ENCODE results near the gene MANSC4.

Gene MANSC4

DNA sequence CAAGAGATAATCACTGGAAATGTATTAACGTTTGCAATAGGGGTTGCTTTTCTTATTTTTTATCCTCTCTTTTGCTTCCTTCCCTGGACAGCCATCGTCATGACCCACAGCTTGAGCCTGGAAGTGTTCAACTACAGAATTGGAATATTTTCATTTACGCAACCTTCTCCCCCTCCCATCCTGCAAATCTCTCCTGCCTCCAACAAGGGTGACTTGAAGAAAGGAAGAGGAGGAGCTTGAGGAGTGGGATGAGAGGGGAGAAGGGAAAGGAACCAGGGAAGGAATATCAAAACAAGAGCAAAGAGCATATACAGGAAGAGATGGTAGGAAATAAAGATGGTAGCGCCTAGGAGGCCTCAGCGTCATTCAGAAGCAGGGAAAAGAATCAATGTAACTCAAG is 1.6 kb upstream of the MANSC4 start:
- Mint-ChIP-seq H3K27ac (no peak overlapping the region), H3K27me3 (no peaks in the 10 kb centered on the region), H3K9me3 (no peaks in the 10 kb centered on the region), H3K4me1 (peaks cover 56% of the 10 kb centered on the region), H3K4me3 (peak overlapping the region; percentile 83 to 85)
- DNase-seq, result no peak
- no peak for ATAC-seq

DNA sequence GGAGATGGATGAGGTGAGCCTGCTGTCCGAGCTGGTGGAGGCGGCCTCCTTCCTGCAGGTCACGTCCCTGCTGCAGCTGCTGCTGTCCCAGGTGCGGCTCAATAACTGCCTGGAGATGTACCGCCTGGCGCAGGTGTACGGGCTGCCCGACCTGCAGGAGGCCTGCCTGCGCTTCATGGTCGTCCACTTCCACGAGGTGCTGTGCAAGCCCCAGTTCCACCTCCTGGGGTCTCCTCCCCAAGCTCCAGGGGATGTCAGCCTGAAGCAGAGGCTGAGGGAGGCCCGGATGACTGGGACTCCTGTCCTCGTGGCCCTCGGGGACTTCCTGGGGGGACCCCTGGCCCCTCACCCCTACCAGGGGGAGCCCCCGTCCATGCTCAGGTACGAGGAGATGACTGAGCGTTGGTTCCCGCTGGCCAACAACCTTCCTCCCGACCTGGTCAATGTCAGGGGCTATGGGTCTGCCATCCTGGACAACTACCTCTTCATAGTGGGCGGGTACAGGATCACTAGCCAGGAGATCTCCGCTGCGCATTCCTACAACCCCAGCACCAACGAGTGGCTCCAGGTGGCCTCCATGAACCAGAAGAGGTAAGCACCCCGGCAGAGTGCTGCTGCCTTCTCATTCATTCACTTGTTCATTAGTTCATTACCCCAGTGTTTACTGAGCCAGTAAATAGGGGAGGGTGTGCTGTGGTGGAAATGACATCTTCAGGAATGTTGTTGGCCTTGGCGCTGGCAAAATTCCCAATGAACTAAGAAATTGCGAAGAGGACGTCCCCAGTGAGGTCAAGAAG is 774 bp upstream of the MANSC4 start:
- Mint-ChIP-seq H3K4me3 (peak overlapping the region; percentile 83 to 85), H3K9me3 (no peaks in the 10 kb centered on the region), H3K4me1 (peaks cover 49% of the 10 kb centered on the region), H3K27me3 (no peaks in the 10 kb centered on the region), H3K27ac (peak overlapping the region; percentile 85)
- DNase-seq (peak in 1 of 2 donors; percentile 66), ATAC-seq (peak; percentile 71)

DNA sequence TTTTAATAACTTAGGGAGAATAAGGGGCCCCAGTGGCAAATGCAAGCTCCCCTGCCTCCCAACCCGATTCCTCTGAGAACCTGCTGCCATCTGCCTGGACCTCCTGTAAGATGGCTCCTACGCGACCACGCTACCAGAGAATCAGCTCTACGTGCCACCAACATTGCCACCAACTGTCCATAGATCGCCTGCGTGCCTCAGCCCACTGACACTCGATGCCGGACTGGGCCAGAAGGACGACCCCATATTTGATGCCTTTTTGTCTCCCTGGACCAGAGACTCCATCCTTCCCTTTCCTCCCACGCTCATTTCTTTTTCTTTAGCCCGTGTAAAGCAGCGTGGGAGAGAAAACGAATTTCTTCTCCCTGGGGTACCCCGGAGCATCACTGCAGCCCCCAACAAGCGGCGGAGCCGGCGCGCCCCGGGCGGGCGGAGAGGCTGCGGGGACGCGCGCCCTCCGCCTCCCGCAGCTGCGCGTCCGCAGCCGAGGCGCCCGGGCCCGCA is 568 bp downstream of the MANSC4 start:
- Mint-ChIP-seq H3K4me3 (peak overlapping the region; percentile 83 to 88), H3K9me3 (no peaks in the 10 kb centered on the region), H3K27ac (peak overlapping the region; percentile 82 to 94), H3K4me1 (peaks cover 38% of the 10 kb centered on the region), H3K27me3 (no peaks in the 10 kb centered on the region)
- peak; percentile 63 for ATAC-seq
- DNase-seq, result no peak

DNA sequence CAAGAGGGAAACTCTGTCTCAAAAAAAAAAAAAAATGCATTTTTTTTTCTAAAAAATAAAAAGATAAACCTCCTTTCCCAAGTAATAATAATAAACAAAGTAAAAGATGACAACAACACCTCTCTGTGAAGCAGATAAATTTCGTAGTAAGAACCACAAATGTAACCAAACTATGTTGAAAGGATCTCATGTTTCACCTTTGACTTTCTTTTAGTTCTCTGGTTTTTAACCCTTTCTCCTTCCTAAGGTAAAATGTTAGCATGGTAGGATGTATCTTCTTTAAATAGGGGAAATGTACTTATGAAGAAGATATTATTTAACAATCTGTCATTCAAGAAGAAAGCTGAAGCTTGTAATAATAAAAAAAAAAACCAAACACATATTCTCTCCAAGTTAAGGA is 1.8 kb downstream of the MANSC4 start:
- peaks cover 37% of the 10 kb centered on the region for H3K4me1 Mint-ChIP-seq
- no peaks in the 10 kb centered on the region for H3K9me3 Mint-ChIP-seq
- no peak for ATAC-seq
- no peak for DNase-seq
- H3K4me3 Mint-ChIP-seq, result peak overlapping the region in 1 of 2 donors; percentile 17
- H3K27ac Mint-ChIP-seq, result no peak overlapping the region
- H3K27me3 Mint-ChIP-seq, result no peaks in the 10 kb centered on the region

DNA sequence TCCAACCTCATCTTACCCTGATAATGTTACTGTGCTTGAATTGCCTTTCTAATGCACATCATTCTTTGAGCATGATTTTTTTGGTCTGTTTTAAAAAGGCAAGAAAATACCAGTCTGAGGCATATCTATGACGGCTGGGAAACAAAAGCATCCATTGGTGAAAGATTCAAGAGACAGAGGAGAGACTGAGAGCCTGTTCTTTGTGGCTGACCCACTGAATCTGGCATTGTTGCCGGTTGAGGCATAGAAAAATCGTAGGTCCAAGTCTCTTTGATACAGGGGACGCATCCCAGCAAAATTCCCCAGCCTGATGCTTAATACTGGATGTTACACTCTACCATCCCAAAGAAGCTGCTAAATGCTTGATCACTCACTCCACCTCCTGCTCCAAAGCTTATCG is 2.9 kb downstream of the MANSC4 start:
- no peaks in the 10 kb centered on the region for H3K9me3 Mint-ChIP-seq
- H3K27me3 Mint-ChIP-seq, result no peaks in the 10 kb centered on the region
- ATAC-seq (no peak), DNase-seq (no peak)
- H3K27ac Mint-ChIP-seq, result no peak overlapping the region
- peaks cover 34% of the 10 kb centered on the region for H3K4me1 Mint-ChIP-seq
- H3K4me3 Mint-ChIP-seq, result no peak overlapping the region

DNA sequence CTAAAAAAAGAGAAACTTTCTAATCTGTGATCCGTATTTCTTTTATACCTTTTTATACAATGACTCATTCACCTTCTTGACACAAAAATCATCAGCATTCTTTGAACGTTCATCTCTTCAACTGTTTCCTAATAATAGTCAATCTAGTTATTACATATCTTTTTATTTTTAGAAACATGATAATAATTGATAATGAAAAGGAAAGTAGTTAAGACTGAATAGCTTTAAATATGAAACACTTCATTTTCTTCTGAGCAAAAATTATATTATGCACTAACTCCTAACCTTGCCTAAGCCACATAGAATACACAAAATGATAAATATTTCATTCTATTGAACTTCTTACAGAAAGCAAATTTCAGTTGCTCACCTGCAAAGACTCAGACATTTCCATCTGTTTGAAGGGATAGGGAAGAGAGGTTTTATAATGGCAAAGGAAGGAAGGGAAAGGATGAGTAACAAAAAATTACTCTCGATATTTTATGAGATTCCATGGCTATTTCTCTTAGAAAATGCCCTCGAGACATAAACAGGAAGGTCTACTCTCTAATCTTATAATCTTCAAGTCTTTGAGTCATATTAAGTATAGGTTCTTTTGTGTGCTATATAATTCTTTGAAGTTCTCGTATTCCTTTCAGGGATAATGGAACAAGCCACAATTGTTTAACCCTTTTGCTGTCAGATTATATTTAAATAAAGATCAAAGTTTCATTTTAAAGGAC is 7.5 kb downstream of the MANSC4 start:
- no peak for ATAC-seq

DNA sequence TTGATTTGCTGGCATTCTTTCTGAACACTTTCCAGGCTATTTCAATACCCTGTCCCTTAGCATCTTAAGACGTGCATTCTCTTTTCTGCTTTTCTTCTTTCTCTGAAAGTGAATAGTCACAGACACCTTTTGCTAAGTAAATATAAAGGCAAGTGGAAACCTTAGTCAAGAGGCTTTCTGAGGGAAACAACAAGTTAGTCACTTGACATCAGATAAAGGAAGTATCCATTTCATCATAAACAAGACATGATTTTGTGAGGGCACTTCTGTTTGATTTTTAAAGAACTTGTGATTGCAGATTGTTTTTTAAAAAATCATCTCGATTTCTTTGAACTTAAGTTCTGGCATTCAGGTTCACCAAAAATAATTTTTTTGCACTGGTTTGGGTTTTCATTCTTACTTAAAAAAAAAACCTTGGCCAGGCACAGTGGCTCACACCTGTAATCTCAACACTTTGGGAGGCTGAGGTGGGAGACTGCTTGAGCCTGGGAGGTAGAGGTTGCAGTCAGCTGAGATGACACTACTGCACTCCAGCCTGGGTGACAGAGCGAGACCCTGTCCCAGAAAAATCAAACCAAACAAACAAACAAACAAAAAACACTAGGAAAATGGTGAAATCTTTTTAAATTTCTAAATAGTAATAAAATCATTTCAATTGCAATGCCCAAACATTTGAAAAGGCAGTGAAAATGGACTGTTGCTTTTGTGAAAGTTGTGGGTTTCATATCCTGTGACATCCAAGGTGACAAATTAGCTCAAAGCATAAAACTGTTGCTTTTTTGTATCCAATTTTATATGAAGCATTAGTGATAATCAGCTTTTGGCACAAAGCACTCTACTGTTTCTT is 8.3 kb downstream of the MANSC4 start:
- no peak overlapping the region for H3K4me3 Mint-ChIP-seq
- H3K27me3 Mint-ChIP-seq, result no peaks in the 10 kb centered on the region
- H3K9me3 Mint-ChIP-seq, result no peaks in the 10 kb centered on the region
- no peak overlapping the region for H3K27ac Mint-ChIP-seq
- ATAC-seq (no peak), DNase-seq (no peak)
- H3K4me1 Mint-ChIP-seq, result peaks cover 18% of the 10 kb centered on the region

More for the DNA sequence above, 7.5 kb downstream of the MANSC4 start:
- Mint-ChIP-seq H3K4me1 (peaks cover 18% of the 10 kb centered on the region), H3K27me3 (no peaks in the 10 kb centered on the region), H3K27ac (no peak overlapping the region), H3K9me3 (no peaks in the 10 kb centered on the region), H3K4me3 (no peak overlapping the region)
- no peak for DNase-seq

DNA sequence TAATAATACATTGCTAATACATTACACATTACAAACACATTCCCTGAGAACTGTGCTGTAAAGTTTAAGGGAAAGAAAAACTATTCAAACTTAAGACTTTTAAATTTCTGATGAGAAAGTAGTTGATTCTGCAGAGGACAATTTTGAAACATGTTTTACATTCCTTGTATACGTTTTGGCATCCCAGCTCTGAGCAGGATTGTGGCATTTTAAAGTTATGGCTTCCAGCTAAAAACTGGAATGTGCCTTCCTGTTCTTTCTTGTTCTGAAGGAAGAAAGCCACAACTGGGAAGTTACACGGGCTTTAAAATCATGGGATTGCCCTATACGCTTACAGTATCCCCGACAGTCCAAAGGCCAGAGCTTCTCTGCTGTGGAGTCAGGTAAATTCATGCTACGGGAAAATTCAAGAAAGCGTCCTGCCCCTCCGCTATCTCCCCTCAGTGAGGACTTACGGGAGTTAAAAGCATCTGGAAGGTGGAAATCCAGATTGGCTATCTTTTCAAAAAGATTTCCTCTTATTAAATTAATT is 10.8 kb downstream of the MANSC4 start:
- no peak for DNase-seq
- Mint-ChIP-seq H3K9me3 (no peaks in the 10 kb centered on the region), H3K4me1 (peaks cover 18% of the 10 kb centered on the region), H3K4me3 (no peak overlapping the region), H3K27ac (no peak overlapping the region), H3K27me3 (no peaks in the 10 kb centered on the region)
- no peak for ATAC-seq

DNA sequence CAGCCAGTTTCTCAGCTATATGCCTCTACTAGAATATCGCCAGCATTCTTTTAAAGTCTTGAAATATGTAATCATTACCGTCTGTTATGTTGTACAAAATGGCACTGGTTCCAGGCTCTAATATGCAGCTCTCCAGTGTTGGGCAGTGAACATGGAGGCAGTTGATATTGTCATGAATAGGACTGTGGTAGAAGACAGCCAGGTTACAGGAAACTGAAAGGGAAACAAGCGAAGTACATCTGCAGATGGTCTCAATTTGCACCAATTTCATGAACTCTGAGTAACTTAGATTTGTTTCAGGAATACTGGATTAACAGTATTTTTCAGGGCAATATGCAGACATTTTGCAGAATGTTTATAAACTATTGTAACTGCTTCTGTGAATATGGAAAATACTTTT is 13.4 kb downstream of the MANSC4 start:
- ATAC-seq, result no peak
- Mint-ChIP-seq H3K27me3 (no peaks in the 10 kb centered on the region), H3K27ac (no peak overlapping the region), H3K4me1 (peaks cover 16% of the 10 kb centered on the region), H3K9me3 (no peaks in the 10 kb centered on the region), H3K4me3 (no peak overlapping the region)
- no peak for DNase-seq

DNA sequence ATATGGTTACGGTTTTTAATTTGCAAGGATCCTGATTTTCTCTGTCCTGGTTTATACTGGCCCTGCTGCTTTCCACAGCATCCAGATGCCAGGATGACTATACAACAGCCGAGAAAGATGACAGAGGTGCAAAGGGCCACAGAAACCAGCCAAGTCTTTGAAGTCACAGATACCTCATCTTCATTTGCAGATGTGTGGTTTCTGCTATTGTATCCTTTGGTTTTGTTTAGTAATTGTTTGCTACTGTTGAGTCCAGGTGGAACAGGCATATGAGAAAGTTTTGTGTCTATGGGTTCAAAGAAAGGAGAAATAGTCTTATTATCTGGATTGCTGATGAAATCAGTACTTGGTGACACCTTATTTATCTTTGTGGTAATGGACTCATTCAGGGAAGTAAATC is 17.3 kb downstream of the MANSC4 start:
- ATAC-seq (peak; percentile 97), DNase-seq (peak in 1 of 2 donors; percentile 62)
- H3K4me1 Mint-ChIP-seq, result peaks cover 9% of the 10 kb centered on the region
- H3K27ac Mint-ChIP-seq, result no peak overlapping the region
- H3K4me3 Mint-ChIP-seq, result no peak overlapping the region
- H3K27me3 Mint-ChIP-seq, result no peaks in the 10 kb centered on the region
- H3K9me3 Mint-ChIP-seq, result no peaks in the 10 kb centered on the region

DNA sequence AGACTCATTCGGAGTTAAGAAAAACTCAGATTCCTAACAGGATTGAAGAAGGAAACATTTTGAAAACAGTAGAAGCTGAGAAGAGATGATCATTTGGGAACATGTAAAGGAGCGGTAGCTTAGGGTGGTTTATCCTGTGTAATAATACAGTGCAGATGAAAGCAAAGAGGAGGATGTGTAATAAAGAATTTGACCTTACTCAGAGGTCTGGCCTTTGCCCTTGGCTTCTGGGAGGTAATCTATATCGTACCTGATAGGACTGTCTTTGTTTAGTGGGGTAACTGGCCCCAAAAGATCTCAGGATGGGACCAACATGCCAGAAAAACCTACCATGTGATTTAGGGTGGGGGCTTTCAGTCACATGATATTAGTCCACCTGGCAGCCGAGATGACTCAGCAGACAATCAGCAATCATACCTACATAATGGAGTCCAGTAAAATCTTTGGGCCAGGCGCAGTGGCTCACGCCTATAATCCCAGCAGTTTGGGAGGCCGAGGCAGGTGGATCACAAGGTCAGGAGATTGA is 23.3 kb downstream of the MANSC4 start:
- no peak for ATAC-seq
- H3K4me3 Mint-ChIP-seq, result no peak overlapping the region
- peak overlapping the region in 1 of 2 donors; percentile 12 for H3K27ac Mint-ChIP-seq
- DNase-seq, result no peak
- H3K27me3 Mint-ChIP-seq, result no peaks in the 10 kb centered on the region
- no peaks in the 10 kb centered on the region for H3K4me1 Mint-ChIP-seq
- H3K9me3 Mint-ChIP-seq, result no peaks in the 10 kb centered on the region

DNA sequence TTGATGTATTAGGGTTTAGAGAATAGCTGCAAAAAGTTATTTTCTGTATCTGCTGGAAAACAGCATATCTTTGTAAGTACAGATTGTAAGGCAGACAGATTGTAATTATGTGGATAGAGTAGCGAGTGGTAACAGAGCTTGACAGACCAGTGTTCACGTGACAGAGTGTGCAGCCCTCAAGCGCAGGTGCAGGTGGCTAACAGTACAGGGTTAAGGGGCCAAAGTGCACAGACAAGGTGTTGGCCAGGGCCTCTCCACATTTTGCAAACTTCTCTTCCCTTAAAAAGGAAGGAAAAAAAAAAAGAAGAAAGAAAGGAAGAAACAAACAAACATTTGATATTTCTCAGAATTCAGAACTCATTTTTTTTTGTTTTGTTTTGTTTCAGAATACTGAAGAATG is 25.2 kb downstream of the MANSC4 start:
- Mint-ChIP-seq H3K4me3 (no peak overlapping the region), H3K4me1 (no peaks in the 10 kb centered on the region), H3K27me3 (no peaks in the 10 kb centered on the region), H3K9me3 (no peaks in the 10 kb centered on the region), H3K27ac (peak overlapping the region in 1 of 2 donors; percentile 15)
- ATAC-seq (no peak), DNase-seq (no peak)

DNA sequence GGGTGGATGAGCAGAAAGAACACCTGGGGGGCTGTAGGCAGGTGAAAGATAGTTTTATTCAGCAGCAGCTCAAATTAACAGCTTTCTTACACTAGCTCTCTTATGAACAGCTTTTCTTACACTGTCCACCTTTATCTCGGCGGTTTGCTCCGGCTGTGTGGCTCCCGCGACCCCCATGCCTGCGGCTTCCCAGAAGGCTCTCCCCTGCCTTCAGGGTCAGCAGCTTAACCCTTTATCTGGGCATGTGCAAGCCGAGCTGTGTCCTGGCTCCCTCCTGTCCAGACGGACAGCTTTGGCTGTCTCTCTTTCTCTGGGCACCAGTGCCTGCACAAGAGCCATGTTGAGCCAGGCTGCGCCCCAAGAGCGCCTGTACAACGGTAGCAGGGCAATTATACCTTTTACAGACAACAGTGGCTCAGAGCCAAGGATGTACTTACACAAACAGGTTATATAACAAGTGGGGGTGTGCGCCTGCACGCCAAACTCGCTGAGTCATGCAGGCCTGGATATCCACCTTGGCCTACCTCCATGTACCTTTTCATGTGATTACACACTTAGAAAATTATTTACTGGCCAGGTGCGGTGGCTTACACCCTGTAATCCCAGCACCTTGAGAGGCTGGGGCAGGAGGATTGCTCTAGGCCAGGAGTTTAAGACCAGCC is 28.5 kb downstream of the MANSC4 start:
- H3K9me3 Mint-ChIP-seq, result no peaks in the 10 kb centered on the region
- no peak overlapping the region for H3K4me3 Mint-ChIP-seq
- ATAC-seq (no peak), DNase-seq (no peak)
- H3K27ac Mint-ChIP-seq, result peak overlapping the region in 1 of 2 donors; percentile 57
- peaks cover 5% of the 10 kb centered on the region for H3K4me1 Mint-ChIP-seq
- H3K27me3 Mint-ChIP-seq, result no peaks in the 10 kb centered on the region

DNA sequence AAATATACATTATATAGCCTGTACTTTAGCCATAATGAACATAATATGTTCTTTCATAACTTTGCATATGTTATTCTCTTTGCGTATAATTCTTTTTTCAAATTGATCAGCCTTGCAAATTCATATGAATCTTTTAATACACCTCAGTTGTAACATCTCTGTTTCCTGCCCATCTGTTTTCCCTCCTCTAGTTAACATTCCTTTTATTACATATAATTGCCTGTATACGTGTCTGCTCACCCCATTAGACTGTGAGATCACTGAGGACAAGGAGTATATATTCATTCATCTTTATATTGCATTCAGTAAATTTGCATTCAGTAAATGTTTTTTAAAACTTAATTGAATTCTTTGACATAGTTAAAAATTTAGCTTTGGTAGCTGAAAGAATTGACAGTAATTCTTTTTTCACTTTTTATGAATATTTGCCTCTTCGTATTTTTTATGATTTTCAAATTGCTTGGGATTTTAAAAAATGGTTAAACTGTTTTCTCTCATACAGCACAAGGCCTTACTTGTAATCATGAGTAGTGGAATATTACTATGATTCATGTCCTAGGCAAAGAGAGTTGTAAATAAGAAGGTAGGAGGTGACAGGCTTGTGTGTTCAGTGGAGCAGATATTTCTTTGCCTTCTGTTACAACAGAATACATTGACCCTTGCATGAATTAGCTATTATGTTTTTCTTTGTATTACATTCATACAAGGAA is 32.8 kb downstream of the MANSC4 start:
- no peak overlapping the region for H3K27ac Mint-ChIP-seq
- ATAC-seq, result no peak
- no peaks in the 10 kb centered on the region for H3K9me3 Mint-ChIP-seq
- no peak for DNase-seq
- no peak overlapping the region for H3K4me3 Mint-ChIP-seq
- H3K27me3 Mint-ChIP-seq, result no peaks in the 10 kb centered on the region
- peaks cover 6% of the 10 kb centered on the region for H3K4me1 Mint-ChIP-seq
